Nephron (organoid): ENCODE data around the gene CELF4.

Experiments used
- H3K27ac Mint-ChIP-seq, 3 experiments: 2 replicates each; pipeline ENCODE4 v1.8.0; 2020; ENCODE audit warnings: mixed read lengths in 3 of 3, mild to moderate bottlenecking in 2 of 3, moderate library complexity in 1 of 3
- H3K27me3 Mint-ChIP-seq: 2 replicates; pipeline ENCODE4 v1.8.0; 2021; ENCODE audit warnings: low read depth, mild to moderate bottlenecking, moderate library complexity, mixed read lengths
- H3K36me3 Mint-ChIP-seq: 2 replicates; pipeline ENCODE4 v1.8.0; 2020; ENCODE audit warnings: low read depth, mixed read lengths
- H3K4me1 Mint-ChIP-seq: 2 replicates; pipeline ENCODE4 v1.8.0; 2020; ENCODE audit warnings: mixed read lengths
- H3K4me3 Mint-ChIP-seq, 3 experiments: 2 replicates each; pipeline ENCODE4 v1.8.0; 2020; ENCODE audit warnings: mild to moderate bottlenecking in 3 of 3, mixed read lengths in 3 of 3, moderate library complexity in 2 of 3
- H3K9me3 Mint-ChIP-seq: 2 replicates; pipeline ENCODE4 v1.8.0; 2020; ENCODE audit warnings: mixed read lengths
- TF ChIP-seq, protein P1 (sequence below), 3 experiments: fragments of 200-600 bp; sonication (generic); IDR thresholded peaks; one replicate each; pipeline ENCODE4 v1.5.0; 2021; ENCODE audit warnings: antibody characterized with exemption in 3 of 3; ENCODE audit not compliant: unreplicated experiment in 3 of 3

Gene CELF4

DNA sequence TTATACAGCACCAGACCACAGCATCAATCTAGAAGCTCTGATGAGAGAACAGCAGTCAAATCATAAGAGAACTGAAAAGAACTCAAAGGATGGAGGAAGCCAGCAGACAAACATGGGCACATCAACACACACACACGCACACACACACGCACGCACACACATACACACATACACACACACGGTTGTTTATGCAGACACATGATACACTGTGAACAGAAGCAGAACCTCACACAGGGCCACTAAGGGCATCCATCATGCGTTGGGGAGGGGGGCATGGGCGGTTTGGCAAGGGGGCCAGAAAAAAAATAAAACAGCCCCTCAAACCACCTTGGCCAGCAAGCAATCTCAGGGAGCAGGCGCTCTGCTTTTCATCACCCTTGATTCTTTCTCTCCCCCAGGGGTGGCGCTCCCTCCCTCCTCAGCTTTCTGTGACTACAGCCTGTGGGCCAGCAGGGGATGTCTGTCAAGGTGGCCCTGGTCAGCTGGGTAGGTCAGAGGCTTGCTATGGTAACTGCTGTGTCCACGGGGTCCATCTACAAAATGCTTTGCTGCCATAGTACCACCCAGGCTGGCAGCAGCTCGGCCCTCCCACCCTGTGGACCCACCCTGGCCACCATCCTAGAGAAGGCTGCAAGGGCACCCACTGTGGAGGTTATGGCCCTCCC is 318.0 kb downstream of the CELF4 start:
- TF ChIP-seq, protein P1, sequence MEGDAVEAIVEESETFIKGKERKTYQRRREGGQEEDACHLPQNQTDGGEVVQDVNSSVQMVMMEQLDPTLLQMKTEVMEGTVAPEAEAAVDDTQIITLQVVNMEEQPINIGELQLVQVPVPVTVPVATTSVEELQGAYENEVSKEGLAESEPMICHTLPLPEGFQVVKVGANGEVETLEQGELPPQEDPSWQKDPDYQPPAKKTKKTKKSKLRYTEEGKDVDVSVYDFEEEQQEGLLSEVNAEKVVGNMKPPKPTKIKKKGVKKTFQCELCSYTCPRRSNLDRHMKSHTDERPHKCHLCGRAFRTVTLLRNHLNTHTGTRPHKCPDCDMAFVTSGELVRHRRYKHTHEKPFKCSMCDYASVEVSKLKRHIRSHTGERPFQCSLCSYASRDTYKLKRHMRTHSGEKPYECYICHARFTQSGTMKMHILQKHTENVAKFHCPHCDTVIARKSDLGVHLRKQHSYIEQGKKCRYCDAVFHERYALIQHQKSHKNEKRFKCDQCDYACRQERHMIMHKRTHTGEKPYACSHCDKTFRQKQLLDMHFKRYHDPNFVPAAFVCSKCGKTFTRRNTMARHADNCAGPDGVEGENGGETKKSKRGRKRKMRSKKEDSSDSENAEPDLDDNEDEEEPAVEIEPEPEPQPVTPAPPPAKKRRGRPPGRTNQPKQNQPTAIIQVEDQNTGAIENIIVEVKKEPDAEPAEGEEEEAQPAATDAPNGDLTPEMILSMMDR (IDR thresholded peaks at IDR 0.05; ENCODE audit: unreplicated experiment in 3 of 3) = no peak

DNA sequence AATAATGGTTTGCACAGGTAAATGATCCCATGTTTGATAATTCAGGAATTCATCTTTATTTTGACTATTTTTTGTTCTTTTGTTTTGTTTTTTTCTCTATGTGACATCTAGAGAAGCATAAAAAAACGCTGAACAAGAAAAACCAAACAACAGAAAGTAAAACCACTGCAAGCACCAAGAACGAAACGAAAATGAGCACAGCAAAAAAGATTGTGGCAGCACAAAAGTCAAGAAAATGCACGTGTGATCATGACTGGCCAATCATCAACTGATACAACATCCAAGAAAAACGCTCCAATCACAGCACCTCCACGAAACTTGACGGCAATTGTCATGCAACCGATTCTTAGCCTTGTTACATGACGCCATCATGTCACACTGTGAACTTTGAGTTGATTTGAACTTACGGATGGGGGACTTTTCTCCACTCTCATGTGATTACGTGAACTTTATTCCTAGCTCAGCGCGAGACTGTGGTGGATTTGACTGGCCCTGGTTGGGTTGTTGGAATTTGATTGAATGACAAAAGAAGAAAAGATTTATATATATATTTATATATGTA is 318.7 kb downstream of the CELF4 start:
- Mint-ChIP-seq H3K27ac (no peak overlapping the region), H3K27me3 (peaks cover 23% of the 10 kb centered on the region), H3K36me3 (no peaks in the 10 kb centered on the region), H3K9me3 (no peaks in the 10 kb centered on the region), H3K4me1 (peaks cover 15% of the 10 kb centered on the region), H3K4me3 (no peak overlapping the region)
- TF ChIP-seq, protein P1 (IDR thresholded peaks at IDR 0.05; ENCODE audit: unreplicated experiment in 3 of 3) = no peak

More for the DNA sequence above, 318.0 kb downstream of the CELF4 start:
- peaks cover 29% of the 10 kb centered on the region for H3K27me3 Mint-ChIP-seq
- H3K4me1 Mint-ChIP-seq = peaks cover 11% of the 10 kb centered on the region
- H3K36me3 Mint-ChIP-seq = no peaks in the 10 kb centered on the region
- no peak overlapping the region for H3K27ac Mint-ChIP-seq
- H3K9me3 Mint-ChIP-seq = no peaks in the 10 kb centered on the region
- H3K4me3 Mint-ChIP-seq = no peak overlapping the region

DNA sequence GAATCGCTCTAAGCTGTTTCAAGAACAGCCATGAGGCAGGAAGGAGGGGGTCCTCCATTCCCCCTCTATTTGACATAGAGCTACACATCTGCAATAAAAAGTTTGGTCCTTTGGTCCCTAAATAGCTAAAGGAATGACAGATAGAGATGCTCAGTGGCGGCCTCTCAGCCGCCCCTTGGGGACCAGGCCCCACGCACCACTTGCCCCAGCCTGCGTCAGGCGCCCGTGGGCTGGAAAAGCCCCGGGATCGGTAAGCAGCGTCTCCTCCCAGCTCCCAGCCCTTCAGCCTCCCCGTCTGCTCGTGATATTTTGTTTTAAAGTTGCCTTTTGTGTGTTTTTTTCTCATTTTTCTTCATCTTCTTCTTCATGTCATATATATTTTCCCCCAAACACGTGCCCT is 321.0 kb downstream of the CELF4 start:
- no peaks in the 10 kb centered on the region for H3K36me3 Mint-ChIP-seq
- peak overlapping the region in 1 of 3 experiments; percentile 9 for H3K4me3 Mint-ChIP-seq
- peaks cover 27% of the 10 kb centered on the region for H3K4me1 Mint-ChIP-seq
- TF ChIP-seq, protein P1 (IDR thresholded peaks at IDR 0.05; ENCODE audit: unreplicated experiment in 3 of 3) = no peak
- peaks cover 11% of the 10 kb centered on the region for H3K27me3 Mint-ChIP-seq
- H3K27ac Mint-ChIP-seq = no peak overlapping the region
- H3K9me3 Mint-ChIP-seq = no peaks in the 10 kb centered on the region

DNA sequence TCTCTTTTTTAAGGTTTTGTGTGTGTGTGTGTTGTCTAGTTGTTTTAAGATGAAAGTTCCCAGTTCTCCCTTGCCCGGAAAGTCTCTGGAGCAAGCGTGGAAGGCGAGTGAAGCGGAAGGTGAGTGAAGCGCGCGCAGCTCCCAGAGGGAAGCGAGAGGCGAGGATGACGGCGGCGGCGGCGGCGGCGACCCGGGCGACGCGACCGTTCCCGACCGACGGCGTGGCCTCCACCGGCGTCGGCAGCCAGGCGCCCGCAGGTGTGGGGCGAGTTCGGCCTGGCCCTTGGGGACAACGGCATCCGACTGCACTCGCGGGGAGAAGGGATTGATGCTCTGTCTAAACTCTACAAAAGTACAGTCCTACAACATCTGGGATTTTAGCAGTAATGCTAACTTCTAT is 321.9 kb downstream of the CELF4 start:
- Mint-ChIP-seq H3K4me3 (peak overlapping the region; percentile 70 to 77 (median 76)), H3K27me3 (peaks cover 13% of the 10 kb centered on the region), H3K4me1 (peaks cover 30% of the 10 kb centered on the region), H3K36me3 (no peaks in the 10 kb centered on the region), H3K9me3 (no peaks in the 10 kb centered on the region), H3K27ac (peak overlapping the region in 2 of 3 experiments; percentile 64 to 87)
- TF ChIP-seq, protein P1 (IDR thresholded peaks at IDR 0.05; ENCODE audit: unreplicated experiment in 3 of 3) = no peak

DNA sequence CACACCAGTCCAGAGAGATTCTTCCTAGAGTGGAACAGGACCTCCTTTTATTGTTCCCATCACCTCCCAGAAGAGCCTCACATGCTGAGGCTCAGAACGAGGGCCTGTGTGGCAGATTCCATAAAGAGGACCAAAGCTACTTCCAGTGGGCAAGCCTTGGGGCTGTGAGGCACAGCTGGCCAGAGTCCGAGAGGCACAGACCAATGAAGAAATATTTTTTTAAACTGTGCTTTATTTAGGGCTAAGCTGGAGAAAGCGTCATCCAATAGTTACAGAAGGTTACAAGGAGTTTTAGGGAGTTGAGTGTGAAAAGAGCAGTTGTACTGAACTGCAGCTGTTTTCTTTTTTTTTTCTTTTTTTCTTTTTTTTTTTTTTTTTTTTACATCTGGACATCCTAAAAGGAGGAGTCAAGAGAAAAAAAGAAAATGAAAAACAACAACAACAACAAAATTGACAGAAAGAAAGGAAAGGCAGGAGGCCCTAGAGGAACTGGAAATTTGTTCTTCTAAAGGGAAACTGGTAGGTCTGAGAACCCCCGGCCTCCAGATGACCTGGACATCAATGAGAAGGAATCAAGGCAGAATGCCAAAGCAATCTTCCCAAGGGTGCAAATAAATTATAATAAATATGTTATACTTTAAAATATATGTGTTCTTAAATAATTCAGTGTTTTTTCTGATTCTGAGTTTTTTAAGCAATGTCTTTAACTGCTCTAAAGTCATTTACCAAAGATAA is 322.6 kb downstream of the CELF4 start:
- H3K4me1 Mint-ChIP-seq = peaks cover 32% of the 10 kb centered on the region
- peaks cover 15% of the 10 kb centered on the region for H3K27me3 Mint-ChIP-seq
- TF ChIP-seq, protein P1 (IDR thresholded peaks at IDR 0.05; ENCODE audit: unreplicated experiment in 3 of 3) = no peak
- H3K9me3 Mint-ChIP-seq = no peaks in the 10 kb centered on the region
- peak overlapping the region; percentile 75 to 88 (median 87) for H3K27ac Mint-ChIP-seq
- H3K36me3 Mint-ChIP-seq = no peaks in the 10 kb centered on the region
- peak overlapping the region; percentile 73 to 77 (median 76) for H3K4me3 Mint-ChIP-seq
